HuH-7 (cell line): ENCODE measurements around the gene CFI.
A peak's percentile ranks its signal among the peaks of the same experiment; 100 is the strongest.

Experiments used
- DNase-seq: peaks from one replicate; pipeline ENCODE4 v3.0.0; 2011; ENCODE audit warnings: low spot score

CFI gene

DNA sequence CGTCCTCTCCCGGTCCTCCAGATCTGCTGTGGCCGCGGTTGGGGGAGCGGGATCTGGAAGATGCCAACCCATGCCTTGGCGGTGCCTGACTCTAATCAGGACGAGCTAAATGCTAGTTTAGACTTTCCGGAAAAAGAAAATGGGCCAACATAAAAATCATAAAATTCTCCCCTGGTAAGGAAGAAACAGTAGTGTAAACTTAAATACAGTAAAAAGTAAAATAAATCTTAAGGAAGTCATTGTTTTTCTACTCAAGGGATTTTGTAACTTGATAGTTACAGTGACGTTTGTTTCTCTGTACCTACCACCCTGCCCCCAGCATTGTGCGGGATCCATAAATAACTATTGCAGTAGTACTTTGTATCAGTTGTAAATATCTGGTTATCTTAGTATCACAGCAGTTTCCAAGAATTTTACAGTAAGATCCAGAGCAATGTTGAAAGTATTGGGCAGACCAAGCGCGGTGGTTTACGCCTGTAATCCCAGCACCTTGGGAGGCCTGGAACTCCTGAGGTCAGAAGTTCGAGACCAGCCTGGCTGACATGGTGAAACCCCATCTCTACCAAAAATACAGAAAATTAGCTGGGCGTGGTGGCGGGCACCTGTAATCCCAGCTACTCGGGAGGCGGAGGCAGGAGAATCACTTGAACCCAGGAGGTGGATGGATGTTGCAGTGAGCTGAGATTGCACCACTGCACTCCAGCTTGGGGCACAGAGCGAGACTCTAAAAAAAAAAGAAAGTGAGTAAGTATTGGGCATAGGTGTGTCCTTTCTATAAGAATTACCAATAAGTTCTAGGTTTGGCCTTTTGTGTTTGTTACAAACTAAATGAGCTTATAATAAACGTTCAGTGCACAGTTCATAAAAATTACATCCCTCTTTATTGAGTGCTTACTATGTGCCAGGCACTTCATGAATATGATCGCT, 70.9 kb downstream of the CFI start:
- no peak for DNase-seq

DNA sequence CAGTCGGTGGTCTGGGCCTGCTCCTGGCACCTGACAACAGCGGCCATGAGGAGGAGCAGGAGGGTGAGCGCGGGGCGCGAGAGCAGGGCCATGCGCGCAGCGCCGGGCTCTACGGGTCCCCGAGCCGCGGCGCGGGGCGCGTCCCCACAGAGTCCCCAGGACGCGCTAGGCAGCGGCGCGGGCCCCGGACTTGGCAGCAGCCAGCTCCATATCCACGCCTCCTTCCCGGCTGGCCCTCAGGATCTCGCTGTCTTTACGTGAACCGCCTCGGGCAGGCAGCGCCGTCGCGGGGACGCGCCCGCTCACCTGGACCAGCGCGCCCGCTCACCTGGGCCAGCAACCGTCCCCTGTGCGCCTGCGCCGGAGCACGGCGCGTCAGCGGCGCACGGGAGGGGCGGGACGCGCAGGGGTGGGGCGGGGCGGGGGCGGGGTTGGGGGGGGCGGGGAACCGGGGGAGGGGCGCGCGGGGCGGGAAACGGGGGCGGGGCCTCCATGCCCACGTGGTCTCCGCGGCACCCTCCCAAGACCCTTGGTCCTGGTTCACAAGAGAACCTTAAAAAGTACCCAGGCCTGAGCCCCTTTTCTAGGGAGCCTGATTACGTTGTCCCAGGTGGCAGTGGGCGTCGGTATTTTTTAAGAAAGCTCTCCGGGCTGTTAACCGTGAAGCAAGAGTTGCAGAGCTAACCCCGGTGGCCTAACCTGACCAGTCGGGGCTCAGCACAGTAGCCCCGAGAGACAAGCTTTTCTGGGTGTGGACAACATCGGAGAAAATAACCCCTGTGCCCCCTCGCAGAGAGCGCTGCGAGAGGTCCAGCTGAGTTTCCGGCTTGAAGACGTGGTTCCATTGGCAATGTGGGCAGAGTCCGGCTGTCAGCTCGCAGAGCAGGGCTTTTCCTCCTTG, 71.8 kb downstream of the CFI start, which contains the start of gene PLA2G12A:
TSS of gene PLA2G12A (minus strand) at position 353 of the 901 bp plus-strand sequence. CDS start at position 92, 261 bp downstream.
- DNase-seq, result peak; percentile 76

DNA sequence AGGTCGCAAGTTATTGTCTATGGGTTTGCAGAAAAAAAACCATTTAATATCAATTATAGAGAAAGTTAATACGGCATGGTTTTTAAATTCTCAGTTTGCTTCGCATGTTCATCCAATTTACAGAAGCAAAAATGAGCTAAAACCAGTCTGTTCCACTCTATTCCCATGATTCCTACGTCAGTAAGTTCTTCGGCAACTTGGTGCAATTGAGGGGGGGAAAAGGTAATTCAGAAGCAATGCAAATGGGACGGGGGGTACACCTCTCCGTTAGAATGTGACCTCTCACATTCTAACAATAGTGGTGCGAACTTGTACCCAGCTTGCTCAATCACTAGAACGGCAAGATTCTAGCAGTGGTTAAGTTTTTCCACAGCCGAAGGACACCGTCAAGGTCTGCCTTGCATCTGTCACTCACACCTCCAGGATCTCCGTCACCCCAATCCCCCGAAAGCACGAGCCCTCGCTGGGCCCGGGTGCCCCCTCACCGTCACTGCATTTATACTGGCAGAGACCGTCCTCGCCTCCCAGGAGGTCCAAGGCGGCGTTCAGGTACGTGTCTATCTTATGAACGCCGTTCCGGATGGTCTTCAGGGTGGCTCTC, 72.6 kb downstream of the CFI start:
- no peak for DNase-seq

DNA sequence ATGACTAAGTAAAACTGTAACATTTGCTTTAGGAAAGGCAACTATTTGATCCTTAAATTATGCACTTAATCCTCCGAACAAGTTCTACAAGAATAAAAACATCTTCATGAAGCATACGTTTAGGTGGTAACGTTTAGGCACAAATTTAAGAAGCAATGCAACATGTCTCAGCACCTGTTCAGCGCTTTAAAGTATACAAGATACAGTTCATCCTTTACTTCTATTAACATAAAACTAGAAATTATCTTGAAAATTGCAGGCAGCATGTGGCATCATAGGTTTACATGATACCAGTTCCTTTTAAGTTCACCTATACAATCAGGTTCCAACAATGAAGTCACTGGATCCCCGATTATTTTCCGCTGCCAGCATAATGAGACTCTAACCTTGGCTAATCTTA, 73.4 kb downstream of the CFI start:
- no peak for DNase-seq

DNA sequence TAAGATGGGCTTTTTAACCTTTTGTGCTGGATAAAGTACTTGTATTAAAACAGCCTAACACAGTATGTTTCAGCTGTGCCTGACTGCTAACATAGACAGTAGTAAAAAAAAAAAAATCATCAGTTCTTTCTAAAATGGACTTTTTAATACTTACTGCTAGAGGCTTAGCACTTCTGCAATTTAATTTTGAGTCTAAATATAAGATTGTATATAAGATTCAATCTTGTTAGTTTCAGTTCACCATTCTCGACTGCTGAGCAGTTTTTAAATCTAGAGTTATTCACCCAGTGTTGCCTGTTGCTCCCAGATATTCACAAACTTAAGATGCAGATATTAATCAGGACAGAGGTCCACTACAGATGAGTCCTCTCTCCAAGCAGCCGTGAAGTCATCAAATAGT, 78.7 kb downstream of the CFI start:
- DNase-seq, result no peak

DNA sequence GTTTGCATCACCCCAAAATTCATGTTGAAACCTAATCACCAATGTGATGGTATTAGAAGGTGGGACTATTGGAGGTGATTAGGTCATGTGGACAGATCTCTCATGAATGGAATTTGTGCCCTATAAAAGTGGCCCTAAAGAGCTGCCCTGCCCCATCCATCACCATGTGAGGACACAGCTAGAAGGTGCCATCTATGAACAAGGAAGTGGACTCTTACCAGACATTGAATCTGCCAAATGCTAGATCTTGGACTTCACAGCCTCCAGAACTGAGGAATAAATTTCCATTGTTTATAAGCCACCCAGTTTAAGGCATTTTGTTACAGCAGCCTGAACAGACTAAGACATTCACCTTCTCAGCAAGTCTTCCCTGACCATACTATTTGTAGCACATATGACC, 79.4 kb downstream of the CFI start:
- DNase-seq, result no peak

DNA sequence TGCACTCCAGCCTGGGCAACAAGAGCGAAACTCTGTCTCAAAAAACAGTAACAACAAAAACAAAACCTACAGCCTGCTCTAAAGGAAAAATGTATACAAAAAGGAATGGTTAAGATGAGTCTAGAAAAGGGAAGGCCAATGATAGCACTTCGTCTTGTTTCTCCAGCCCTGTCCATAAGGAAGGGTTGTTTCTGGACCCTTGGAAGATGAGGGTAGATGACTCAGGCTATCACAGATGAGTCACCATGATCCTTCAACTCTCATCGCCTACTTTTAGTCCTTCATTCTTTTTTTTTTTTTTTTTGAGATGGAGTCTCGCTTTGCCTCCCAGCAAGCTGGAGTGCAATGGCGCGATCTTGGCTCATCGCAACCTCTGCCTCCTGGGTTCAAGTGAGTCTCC, 80.8 kb downstream of the CFI start:
- DNase-seq, result no peak

DNA sequence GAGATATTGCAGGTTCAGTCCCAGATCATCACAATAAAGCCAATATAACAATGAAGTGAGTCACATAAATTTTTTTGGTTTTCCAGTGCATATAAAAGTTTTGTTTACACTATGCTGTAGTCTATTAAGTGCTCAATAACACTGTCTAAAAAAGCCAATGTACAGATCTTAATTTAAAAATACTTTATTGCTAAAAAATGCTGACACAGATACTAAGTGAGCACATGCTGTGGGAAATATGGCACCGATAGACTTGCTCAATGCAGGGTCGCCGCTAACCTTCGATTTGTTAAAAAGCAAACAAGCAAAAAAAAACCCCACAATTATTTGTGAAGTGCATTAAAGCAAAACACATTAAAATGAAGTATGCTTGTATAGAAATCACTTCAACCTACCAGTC, 82.2 kb downstream of the CFI start:
- no peak for DNase-seq

DNA sequence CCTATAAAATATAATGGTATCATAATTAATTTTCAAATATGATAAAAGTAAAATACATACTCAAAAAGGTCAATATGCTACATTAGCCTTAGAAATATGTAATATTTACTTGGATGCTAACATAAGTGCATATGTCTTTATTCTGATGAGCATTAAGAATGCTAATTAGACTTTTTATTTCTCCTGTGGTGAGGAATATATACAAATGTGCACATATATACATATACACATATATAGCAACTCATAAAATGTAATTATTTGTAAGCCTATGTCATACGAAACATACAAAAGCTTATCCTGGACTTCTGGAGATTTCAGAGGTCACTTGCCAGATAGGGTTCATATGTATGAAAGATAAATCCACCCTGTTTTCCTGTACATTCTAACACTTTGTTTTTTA, 83.0 kb downstream of the CFI start:
- no peak for DNase-seq

DNA sequence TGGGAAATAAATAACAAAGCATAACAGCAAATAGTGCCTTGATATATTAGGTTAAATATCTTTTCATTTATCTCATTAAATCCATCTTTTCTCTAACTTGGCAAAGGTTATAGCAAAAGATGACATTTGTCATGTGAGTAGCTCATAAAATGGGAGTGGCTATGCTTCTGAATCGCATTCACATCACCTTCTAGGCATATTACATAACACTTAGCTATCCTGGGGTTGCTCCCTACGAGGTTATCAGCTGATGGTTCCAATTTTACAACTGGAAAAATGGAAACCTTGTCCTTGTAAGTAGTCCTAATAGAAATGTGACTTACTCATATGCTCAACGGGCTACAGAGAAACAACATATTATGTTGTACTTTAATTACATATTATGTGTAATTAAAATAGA, 88.3 kb downstream of the CFI start:
- no peak for DNase-seq

DNA sequence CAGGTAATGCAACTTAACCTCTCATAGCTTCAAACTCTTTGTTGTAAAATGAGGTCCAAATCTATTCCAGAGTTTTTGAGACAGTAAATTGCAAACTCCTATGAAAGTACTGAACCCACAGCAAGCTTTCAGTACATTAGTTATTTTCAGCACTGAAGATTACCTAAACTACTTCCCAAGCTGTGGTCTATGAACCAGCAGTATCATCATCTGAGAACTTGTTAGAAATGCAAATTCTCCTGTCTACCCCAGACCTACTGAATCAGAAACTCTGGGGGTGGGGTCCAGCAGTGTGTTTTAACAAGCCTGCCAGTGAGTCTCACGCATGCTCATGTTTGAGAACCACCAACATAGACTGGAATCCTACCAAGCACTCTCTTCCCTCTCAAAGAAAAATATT, 92.8 kb downstream of the CFI start:
- no peak for DNase-seq

DNA sequence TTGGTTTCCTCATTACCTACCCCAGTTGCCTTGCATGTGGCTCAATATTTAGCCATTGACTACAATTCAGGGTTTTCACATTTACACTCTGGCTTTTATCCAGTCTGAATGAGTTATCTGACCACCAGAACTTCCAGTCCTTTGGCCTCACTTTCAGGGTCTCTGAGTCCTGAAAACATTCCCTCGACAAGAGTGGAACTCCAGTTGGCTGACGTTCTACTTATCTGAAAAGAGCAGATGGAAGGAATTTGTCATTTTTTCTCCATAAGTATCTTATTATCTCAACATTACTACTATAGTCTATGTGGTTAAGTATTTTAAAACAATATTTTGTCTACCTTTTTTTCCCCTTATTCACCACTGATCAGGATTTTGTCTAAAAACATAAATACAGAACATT, 93.4 kb downstream of the CFI start:
- no peak for DNase-seq

DNA sequence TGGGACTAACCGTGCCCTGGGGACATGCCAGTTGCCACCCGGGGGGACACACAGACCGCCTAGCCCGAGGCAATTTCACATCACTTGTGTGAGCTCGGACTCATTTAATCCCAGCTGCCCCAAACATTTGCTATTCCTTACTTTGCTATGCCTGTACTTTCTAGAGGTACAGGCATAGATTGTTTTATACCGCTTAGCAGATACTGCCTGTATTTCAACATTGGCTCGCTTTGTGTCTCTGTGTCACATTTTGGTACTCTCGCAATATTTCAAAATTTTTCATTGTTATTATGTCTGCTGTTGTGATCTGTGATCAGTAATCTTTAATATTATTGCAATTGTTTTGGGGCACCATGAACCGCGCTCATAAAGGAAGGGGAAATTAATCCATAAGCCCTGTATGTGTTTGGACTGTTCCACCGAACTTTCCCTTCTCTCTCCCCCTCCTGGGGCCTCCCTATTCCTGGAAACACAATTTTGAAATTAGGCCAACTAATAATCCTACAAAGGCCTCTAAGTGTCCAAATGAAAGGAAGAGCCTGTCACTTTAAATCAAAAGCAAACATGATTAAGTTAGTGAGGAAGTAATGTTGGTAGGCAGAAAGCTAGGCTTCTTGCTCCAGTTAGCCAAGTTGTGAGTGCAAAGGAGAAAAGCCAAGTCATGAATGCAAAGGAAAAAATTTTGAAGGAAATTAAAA, 98.0 kb downstream of the CFI start:
- no peak for DNase-seq

DNA sequence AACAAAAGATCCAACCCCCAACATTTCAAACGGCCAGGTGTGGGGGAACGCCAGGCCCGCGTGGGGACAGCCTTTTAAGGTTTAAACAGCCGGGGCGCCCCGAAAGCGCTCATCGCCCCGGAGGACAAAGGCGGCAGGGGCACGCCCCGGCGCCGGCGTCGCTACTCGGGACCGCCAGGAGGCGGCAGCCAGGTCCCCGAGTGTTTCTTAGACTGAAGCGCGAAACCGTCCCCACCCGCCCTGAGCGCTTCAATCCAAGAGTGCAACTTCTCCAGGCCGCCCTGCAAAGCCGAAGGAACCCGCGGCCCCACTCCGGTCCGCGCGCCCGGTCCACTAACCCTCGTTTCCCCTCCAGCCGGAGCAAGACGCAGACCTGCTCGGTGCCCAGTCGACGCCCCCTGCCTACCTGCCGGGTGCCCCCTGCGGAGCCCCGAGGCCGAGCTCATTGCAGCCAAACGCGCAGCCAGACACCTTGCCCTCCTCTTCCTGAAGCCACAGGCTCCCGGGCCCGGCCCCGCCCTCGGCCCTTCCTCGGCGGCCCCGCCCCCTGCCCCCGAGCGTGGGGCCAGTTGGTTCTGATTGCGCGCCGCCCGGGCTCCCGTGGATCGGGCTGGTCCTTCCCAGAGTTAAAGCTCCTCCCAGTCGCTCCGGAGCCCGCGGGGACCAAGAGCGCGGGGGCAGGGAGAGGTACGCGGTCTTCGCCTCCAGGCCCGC, 98.7 kb downstream of the CFI start, which contains the start of gene CASP6:
TSS of gene CASP6 (minus strand) at position 496 of the 714 bp plus-strand sequence. CDS start at position 446, 50 bp downstream.
- peak; percentile 61 for DNase-seq

DNA sequence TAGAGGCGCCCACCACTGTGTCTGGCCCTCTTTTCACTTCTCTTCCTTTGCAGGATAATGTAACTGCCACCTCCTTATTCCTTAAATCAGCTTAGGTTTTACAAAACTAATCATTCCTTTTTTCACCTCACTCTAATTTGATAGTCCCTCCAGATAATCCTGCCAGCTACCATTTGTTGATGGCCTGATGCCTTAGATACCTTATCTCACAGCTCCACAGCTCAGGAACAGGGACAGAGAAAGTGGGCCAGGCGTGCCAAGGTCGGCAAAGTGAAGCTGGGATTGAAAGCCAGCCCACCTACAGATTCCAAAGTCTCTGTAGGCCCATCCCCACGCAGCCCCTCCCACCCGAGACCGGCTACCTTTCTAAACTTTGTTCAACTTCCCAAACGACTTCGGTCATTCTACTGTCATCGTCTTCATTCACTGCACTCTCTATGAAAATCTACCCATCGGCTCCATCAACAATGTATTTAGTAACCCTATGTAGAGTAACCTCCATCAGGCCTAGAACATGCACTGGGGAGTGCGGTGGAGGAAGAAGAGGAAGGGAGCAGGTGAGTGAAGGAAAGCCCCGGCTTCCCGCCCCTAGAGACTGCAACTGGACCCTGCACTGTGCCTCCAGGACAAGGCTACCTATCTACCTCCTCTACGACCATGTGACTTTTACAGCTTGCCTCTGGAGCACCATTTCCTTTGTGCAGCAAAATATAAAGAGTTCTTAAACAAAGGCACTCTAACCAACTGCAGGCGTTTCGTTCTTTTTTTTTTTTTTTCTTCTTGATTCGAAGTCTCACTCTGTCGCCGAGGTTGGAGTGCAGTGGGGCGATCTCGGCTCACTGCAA, 100.0 kb downstream of the CFI start:
- peak; percentile 52 for DNase-seq

DNA sequence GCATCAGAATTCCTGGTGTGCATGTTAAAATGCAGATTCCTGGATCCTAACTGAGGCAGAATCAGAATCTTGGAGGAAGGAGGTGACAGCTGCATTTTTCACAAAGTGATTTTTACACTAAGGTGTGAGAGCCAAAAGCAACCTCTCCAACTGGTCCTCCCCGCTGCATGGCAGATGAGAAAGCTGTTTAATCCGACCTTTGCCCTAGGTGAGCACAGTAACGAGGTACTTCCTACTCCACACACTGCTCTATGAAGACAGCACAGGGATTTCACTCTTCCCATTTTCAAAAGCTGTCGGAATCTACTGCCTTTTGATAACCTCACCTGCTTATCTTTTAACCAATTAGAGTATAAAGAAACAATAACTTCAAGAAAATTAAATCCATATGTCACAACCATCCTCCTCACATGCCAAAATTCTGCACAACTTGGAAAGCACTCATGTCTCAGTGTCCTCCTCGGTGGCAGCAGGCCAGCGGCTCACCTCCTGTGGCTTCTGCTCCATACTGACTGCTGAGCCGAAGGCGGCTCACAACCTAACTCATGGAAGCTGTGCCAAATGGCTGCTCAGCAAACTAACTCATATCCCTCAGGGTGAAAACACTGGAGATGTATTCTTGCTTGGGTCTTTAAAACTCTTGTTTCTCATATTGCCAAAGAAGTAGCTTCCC, 102.1 kb downstream of the CFI start:
- DNase-seq, result no peak

DNA sequence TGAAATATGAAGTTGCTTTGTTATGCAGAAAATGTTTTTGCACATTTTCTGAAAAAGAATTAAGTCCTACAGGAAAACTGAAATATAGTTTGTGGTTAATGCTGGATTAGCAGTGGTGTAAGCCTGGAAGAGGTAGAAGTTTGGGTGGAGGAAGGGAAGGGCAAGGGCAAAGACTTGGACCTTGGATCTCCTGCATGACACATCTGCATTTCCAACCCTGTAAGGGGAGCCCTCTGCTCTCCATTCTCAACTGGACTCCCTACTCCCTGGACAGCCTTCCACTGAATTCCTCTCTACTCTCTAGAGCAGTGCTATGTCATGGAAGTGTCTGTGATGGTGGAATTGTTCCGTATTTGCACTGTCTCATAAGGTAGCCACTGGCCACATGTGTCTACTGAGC, 103.1 kb downstream of the CFI start:
- no peak for DNase-seq

DNA sequence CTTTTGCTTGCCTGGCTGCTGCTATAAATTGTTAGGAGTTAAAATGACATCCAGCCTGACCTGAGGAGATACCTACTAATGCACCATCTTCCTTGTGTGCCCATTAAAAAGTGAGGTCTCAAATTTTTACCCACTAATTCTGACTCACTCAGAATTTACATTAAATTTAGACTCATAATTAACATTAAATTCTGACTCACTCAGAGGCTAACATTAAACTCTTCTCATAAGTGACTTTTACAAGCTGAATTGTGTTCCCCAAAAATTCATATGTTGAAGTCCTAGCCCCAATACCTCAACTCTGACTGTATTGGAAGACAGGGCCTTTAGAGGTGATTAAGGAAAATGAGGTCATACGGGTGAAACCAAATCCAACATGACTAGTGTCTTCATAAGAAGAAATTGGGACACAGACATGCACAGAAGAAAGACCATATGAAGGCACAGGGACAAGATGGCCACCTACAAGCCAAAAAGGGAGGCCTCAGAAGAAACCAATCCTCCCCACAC, 110.3 kb downstream of the CFI start:
- no peak for DNase-seq
